ENCODE data around the gene FBXL19.
"Not testable (repeated sequence)": the region's sequence is repeated elsewhere in the genome, so short reads cannot be mapped to it uniquely, and the experiment has no call there.

The FBXL19 gene

DNA sequence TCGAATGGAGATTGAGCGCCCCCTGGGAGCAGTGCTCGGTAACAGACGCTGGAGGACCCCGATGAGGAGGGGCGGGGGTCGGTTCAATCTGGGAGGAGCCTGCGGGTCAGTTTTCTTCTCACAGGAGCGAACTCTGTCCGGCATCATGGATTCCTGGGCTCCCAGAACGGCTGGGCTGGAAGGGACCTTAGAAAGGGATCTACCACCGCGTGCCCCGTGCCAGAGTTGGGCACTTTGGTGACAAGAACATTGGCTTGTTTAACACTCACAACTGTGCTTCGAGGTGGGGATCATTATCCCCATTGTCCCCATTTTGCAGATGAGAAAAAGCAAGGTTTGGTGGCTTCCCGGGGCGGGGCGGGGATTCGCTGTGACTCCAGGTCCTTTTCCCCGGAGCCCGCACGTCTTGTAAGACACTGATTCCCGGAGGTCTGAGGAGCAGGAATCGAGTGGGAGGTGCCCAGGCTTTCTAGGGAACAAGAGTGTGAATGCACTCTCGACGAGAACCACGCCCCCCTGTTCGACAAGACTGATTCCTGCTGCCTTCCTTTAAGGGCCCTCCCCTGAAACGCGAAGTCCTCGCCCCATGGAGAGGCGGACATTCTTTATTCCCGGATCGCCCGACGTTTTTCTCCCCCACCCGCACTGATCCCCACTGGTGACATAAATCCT lies 1.5 kb upstream of the FBXL19 start:
- peak; percentile 78 for DNase-seq (ENCODE audit: low read depth)

DNA sequence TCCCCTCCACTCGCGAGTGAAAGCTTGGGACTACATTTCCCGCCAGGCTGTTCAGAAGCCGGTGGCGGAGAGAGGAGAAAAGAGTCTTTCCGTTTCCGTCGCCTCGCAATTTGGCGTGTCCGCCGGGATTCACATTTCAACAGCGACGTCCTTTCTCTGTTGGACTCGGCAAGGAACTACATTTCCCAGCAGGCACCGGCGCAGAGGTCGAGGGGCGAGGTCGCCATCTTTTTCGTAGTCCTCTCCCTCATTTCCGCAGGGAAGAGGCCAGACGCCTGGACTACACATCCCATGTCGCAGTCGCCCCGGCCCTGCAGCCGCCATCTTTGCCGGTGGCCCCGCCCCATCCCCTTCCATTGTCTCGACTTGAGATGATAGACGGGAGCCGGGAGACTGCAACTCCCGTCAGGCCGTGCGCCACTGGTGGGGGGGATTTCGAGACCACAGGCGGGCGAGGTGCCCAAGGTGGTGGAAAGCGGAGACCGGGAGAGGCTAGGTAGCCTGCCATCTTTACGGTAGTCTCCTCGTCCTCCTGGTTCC lies 882 bp upstream of the FBXL19 start:
- DNase-seq (ENCODE audit: low read depth), result peak; percentile 98

DNA sequence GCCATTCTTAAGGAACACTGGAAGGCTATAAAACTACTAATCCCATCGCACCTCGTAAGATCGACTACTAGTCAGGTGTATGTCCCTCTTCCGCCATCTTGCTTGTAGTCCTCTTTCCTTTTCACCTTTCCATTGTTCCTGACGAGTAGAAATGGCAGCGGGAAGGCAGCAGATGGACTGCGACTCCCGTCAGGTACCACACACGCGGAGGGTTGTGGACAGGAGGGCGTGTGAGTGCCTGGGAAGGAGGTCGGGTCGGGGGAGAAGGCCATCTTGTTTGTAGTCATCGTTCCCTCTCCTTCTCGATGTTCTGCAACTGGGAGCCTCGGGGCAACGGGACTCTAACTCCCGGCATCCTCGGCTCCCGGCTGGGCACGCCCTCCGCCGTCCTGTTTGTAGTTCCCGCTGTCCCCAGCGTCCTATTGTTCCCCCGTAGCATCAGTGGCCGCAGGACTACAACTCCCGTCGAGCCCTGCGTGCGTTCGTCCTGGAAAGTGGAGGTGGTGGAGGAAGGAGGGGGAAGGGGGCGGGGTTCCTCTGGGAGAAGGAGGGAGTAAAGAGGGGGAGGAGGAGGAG lies 324 bp upstream of the FBXL19 start:
- DNase-seq (ENCODE audit: low read depth), result peak; percentile 90

DNA sequence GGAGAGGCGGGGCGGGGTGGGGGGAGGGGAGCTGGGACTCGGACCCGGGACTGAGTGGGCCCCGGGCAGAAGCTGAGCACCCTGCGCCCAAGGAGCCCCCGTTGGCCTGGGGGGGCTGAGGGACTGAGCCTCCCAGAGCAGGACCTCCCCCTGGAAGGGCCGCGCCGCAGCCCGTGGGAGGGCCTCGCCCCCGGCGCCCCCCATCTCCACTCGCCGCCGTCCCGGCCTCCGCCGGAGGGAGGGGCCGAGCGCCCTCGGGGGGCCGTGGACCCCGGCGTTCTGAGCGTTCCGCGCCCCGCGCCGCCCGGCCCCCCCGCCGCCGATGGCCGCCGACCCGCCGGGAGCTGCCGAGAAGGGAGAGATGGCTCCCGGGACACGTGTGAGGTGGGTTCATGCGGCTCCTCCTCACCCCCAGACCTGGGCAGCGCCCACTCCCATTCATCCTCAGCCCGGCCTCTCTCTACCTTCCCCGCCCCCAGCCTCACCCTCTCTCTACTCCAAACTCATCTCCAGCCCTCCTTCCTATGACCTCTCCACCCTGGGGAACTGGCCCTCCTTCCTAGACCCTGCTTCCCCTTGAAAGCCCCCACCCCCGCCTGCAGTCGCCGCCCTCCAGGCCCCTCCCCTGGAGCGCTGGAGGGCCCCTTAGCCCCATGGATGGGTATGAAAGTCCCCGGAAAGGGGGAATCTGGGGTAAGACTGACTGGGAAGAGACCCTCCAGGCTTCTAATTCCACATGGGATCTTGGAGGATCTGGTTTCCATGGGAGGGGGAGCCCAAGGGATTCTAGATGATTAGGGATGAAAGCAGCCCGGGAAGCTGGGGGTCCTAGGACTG lies 922 bp downstream of the FBXL19 start:
- no peak for DNase-seq (ENCODE audit: low read depth)

DNA sequence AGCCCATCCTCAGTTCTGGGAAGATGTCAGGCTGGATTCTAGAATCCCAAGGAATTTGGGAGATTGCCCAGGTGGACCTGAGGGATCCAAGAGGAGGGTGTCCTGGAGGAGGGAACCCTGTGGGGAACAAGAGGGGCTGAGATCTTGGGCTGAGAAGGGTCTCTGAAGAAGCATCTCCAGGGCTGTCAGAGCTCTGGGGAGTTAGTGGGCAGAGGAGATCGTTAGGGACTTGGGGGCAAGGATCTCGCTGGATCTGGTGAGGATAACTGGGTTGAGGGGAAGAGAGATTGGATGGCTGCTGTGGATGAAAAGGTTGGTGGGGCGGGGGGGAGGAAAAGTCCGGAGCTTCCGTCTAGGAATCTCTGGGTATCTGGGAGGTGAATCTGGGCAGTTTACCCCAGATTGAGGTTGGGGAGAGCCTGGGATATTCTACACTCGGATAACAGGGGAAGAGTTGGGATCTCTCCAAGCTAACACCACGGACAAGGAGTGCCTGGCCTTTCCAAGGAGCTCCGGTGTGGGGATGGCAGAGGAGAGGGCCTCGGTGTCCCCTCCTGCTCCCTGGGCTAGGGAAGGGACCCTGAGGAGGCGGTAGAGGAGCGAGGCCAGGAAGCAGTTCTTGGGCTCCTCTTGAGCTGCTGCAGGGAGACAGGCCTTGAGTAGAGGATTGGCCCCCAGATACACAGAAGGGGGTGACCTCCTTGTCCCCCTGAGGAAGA lies 1.7 kb downstream of the FBXL19 start:
- DNase-seq (ENCODE audit: low read depth), result no peak

DNA sequence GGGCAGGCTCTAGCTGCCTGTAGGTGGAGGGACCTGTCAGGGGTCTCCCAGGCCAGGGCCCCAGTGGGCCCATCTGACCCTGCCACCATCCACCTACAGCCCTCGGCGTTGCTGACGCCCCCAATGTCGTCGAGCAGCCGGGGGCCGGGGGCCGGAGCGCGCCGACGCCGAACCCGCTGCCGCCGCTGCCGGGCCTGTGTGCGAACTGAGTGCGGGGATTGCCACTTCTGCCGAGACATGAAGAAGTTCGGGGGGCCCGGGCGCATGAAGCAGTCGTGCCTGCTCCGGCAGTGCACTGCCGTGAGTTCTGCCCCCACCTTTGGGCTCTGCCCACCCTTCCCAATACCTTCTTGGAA lies 2.2 kb downstream of the FBXL19 start:
- no peak for DNase-seq (ENCODE audit: low read depth)

DNA sequence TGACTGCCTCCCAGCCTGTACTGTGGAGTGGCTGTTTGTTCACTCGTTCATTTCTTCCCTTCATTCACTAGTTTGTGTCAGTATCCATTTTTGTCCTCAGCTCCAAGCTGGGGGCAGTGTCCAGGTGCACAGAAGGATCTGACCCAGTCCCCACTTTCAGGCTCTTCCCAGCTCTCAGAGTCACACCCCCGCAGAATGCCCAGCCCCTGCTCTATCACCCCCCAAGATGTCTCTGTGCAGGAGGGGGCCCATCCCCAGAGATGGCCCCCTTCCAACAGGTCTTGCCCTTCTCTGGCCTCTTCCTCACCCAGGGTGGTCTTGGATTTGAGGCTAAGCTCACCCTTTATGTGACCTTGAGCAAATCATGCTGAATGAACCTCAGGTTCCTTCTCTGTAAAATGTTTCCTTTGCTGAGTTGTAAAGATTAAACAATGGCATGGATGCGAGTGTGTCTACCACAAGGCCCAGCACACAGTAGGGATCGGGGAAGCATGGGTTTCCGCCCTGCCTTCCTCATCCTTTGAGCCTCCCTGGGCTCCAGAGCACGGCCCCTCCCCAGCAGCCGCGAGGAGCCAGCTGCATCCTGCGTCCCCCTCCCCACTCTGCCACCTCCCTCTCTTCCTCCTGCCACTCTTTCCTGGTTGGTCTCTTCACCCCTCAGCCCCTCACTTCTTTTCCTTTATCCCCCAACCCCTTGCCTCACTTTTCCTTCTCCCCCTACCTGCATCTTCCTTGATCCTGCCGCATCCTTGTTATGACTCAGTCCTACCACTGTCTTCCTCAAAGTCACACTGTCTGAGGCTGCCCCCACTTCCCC lies 2.8 kb downstream of the FBXL19 start:
- DNase-seq (ENCODE audit: low read depth), result no peak

DNA sequence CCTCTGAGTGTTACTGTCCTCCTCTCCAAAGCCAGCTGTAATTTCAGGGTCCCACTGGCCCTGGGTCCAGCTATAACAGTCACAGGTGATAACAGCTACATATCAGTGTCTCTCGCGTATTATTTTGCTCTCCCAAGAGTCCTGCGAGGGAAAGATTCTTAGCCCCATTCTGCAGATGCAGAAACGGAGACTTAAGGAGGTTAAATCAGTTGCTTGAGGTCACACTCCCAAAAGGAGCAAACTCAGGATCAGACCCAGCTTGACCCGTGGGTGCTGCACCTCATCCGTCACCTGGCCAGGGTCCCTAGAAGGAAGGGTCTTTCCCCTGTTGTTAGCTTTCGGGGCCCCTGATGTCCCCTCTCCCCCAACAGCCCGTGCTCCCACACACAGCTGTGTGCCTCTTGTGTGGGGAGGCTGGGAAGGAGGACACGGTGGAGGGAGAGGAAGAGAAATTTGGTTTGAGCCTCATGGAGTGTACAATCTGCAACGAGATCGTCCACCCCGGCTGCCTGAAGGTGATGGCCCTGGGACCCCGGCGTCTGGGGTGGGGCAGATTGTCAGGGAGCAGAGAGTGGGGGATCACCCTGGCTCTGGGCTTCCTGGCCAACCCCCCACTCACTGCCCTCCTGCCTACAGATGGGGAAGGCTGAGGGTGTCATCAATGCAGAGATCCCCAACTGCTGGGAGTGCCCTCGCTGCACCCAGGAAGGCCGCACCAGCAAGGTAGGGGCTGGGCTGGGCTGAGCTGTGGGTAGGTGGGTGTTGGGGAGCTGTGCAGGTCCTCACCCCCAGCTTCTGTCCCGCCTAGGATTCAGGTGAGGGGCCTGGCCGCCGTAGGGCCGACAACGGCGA lies 3.8 kb downstream of the FBXL19 start:
- no peak for DNase-seq (ENCODE audit: low read depth)

DNA sequence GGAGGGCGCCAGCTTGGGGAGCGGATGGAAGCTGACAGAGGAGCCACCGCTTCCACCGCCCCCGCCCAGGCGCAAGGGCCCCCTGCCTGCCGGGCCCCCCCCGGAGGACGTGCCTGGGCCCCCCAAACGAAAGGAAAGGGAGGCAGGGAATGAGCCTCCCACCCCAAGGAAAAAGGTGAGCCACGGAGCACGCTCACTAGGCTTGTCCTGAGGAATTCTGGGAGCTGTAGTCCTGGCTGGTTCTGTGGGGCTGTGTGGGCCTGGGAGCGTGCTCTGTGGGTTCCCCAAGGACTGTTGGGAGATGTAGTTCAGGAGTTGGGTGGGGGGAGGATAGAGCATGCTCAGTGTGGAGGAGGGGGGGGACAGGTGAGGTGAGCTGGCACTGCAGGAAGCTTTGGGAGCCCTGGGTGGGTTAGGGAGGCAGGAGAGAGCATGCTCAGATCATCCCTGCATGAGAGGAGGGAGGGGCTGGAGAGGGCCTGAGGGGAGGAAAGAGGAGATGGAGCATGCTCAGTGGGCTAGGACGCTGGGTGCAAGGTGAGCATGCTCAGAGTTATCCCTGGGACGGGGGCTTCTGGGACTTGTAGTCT lies 4.5 kb downstream of the FBXL19 start:
- DNase-seq (ENCODE audit: low read depth), result no peak

DNA sequence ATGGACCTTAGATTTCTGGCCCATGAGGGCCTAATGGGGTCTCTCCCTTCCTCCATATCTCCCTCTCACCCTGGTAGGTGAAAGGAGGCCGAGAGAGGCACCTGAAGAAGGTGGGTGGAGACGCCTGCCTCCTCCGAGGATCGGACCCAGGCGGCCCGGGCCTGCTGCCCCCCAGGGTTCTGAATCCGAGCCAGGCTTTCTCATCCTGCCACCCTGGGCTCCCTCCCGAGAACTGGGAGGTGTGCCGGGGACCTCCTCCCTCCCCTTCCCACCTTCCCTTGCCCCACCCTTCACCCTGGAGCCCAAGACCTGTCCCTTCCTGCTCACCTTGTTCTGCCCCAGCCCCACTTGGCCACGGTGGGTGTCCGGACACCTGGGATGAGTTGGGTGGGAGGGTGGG lies 5.0 kb downstream of the FBXL19 start:
- no peak for DNase-seq (ENCODE audit: low read depth)

DNA sequence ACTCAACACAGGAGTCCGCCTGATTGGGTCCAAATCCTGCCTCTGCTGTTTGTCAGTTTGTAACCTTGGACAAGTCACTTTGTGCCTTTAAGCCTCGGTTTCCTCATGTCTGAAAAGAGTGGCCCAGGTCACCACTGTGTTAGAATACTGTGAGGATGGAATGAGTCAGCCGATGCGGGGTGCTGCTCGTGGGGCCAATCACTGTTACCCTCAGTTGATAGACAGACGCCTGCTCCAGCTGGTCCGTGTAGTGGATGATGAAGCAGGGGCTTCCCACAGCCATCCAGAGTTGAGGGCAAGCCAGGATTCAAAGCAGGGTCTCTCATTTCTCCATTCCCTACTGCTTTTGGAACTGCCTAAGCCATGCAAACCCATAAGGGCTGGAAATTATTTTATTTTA lies 5.8 kb downstream of the FBXL19 start:
- DNase-seq (ENCODE audit: low read depth), result no peak

DNA sequence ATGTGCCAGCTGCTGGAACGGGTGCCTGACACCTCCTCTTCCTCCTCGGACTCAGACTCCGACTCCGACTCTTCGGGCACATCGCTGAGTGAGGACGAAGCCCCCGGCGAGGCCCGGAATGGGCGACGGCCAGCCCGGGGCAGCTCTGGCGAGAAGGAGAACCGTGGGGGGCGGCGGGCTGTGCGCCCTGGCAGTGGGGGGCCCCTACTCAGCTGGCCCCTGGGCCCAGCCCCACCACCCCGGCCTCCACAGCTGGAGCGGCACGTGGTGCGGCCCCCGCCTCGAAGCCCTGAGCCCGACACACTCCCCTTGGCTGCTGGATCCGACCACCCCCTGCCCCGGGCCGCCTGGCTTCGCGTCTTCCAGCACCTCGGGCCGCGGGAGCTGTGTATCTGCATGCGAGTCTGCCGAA lies 6.8 kb downstream of the FBXL19 start:
- DNase-seq (ENCODE audit: low read depth), result no peak

DNA sequence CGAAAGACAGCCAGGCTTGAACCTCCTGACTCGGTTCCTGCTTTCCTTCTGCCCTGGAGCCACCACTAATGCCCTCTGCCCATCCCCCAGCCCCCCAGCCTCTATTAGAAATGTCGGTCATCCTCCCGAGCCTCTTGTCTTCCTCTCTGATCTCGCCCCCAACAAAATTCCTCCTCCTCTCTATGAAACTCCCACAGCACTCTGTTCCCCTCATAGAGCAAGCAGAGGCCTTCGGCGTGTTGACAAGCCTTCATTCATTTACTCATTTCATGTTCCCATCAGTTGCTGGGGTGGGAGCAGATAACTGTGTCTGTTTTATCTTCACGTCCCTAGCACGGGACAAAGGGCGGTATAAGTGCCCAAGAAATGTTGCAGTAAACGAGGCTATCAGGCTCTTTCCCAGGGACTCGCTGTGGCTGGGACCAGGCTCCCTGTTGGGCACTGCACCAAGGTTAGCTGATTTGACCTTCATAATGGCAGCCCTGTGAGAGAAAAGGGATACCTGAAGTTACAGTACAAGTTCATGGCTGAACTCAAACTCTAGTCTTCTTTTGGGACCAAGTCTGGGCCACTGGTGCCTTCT lies 7.8 kb downstream of the FBXL19 start:
- no peak for DNase-seq (ENCODE audit: low read depth)

DNA sequence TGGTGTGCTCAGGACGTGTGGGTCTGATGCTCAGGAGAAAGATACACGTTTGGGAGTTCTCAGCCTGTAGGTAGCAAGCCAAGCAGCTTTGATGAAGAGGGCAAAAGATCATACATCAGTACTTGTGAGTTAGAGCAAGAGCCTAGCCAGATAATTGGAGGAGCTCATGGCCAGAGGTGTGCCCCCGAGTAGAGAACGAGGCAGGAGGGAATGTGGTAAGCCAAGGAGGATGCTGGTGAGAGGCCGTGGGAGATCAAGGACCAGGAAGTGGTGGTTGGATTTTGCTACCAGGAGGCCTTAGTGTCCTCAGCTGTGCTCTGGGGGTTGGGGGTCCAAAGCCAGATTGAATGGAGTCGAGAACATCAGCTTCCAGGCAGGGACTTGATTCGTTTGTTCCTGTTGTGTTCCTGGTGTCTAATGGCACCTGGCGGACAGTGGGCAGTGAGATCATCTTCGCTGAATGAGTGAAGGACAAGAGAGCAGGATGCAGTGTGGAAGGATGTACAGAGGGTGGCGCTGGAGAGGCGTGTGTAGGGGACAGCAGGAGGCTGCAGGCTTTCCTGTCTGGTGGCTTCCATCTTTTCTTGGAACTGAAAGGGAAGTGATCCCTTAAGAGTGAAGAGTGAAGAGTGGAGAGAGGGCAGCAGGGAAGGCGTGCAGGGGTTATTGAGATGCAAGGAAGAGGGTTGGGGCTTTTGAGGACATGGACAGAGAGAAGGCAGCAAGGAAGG lies 11.6 kb downstream of the FBXL19 start:
- DNase-seq (ENCODE audit: low read depth), result no peak

DNA sequence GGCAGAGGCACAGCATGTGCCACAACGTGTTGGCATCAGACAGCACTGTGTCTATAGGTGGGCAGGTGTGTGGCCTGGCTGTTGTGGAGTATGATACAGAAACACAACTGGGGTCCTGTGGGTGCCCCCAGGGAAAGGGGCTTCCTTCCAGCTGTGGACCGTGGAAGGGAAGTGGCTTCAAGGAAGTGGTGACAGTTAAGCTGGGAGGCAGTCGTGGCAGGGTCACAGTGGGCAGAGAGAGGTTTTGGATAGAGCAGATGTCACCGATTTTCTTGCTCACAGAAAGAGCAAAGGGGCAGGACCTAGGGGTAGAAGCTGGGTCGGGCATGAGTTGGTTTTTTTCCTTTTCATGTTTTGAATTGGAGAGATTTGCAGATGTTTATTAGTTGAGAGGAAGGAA lies 14.3 kb downstream of the FBXL19 start:
- DNase-seq (ENCODE audit: low read depth), result no peak

DNA sequence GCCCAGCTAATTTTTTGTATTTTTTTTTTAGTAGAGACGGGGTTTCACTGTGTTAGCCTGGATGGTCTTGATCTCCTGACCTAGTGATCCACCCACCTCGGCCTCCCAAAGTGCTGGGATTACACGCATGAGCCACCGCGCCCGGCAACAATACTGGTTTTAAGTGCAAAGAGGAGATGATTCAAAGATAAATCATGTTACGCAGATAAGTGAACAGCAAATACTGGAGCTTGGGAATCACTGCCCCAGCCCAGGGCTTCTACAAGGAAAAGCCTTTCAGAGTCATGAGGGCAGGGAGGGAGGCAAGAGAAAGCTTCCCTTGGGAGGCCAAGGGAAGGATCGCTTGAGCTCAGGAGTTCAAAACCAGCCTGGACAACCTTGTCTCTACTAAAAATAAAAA lies 16.2 kb downstream of the FBXL19 start:
- not testable (repeated sequence) for DNase-seq (ENCODE audit: low read depth)

DNA sequence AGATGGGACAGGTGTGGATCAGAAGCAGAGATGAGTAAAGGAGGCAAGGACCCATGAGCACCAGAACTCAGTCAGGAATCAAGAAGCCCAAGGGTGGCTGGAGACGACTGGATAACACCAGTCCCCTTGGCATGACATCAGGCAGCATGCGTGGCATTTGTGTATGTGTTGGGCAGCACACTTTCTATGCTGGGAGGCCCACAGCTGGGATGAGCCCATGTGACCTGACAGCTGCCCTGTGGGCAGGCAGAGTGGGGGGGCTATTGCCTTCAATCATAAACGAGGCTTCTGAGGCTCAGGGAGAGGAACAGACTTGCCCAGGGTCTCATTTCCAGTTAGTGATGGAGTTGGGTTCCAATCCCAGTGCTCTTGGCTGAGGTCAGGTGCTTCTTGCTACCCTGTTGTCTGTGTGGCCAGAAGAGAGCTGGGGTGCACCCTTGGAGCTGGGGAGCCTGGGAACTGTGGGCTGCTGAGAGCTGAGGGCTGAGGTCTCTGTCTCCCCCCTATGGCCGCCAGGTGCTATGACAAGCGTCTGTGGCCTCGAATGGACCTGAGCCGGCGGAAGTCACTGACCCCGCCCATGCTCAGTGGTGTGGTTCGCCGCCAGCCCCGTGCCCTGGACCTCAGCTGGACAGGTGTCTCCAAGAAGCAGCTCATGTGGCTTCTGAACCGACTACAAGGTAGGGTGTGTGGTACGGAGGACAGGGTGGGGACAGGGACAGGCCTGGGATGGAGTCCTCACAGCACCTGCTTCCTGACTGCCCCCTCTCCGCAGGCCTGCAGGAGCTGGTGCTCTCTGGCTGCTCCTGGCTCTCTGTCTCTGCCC lies 18.4 kb downstream of the FBXL19 start:
- DNase-seq (ENCODE audit: low read depth), result peak; percentile 39

DNA sequence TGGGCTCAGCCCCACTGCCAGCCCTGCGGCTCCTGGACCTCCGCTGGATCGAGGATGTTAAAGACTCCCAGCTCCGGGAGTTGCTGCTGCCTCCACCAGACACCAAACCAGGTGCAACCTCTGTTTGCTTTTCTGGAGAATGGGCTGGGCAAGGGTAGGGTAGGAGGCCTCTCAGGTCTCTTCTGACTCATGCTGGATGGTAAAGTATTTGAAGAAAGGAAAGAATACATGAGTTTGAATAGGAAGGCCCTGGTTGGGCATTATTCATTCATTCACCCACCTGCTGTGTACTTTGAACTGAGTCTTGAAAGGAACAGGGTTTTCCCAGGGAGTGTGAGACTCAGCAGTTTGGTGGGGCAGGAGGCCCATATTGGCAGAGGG lies 19.0 kb downstream of the FBXL19 start:
- no peak for DNase-seq (ENCODE audit: low read depth)
